Peyer's patch (tissue), 4 donors: ENCODE results near the gene MACROD2.

Experiments
- CTCF ChIP-seq, 6 experiments: fragments of 450-650 bp in 4 of 6; fragments of 200-600 bp in 2 of 6; sonication (generic) in 1 of 6; IDR thresholded peaks; one replicate each; pipeline ENCODE4 v1.5.1; 2017 to 2019; ENCODE audit warnings: antibody characterized with exemption in 6 of 6, mild to moderate bottlenecking in 3 of 6, moderate library complexity in 1 of 6
- POLR2A ChIP-seq, 2 donors: fragments of 450-650 bp; IDR thresholded peaks; one replicate each; pipeline ENCODE4 v1.5.1; 2017; ENCODE audit warnings: antibody characterized with exemption in 2 of 2, mild to moderate bottlenecking in 2 of 2, moderate library complexity in 2 of 2

- no peak for TF ChIP-seq CTCF (IDR thresholded peaks at IDR 0.05)
- no peak for TF ChIP-seq POLR2A (IDR thresholded peaks at IDR 0.05)
Observed at GRCh38 chr20:15319439-15319838, 1324.1 kb downstream of the MACROD2 start.
